Measurements from ENCODE around the gene E2F1. TPM values are rescaled to one million over a fixed set of nuclear protein-coding genes. Genes with fewer than 3 reads are reported as not detected.
A peak's percentile ranks its signal among the peaks of the same experiment; 100 is the strongest.

Gene E2F1
- total RNA-seq, 1 donor from 2014 or later: 2.4 TPM

DNA sequence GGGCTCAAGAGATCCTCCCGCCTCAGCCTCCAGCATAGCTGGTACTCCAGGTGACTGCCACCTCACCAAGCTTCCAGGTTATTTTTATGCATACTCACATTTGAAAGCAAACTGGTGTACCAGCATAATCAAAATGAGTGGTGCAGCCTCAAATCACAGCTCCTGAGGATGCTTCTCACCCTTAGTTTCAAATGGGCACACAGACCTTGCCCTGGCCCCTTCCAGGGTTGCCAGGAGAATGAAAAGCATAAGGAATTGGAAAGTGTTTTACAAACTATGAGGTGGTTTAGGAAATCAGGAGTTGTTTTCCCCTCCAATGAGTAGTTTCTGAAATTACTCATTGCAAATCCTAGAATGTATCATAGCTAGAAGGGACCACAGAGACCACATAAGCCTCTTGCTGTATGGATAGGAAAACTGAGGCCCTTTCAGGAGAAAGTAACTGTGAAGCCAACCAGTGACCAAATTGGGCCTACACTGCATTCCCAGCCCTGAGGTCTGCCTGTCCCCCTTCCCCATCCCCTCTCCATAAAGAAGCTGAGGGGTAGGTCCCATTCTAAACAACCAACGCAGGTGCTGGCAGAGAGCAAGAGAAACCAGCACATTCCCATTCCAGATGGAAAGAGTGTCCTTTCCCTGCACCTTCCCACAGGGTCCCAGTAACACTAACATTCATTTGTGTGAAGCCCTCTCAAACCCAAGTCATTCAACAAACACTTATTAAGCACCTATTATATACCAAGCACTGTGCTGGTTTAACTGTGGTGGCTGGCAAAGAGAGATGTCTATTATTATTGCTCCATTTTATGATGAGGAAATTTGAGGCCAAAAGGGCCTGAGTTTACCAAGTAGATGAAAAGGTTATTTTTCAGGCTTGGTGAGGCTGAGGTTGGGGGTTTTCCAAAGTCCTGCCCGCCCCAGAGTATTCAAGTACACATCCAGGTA, 2.1 kb upstream of the E2F1 start:
- ATAC-seq: no peak
- Histone ChIP-seq H3K4me1 (peaks cover 18% of the 10 kb centered on the region), H3K4me3 (no peak overlapping the region), H3K9me3 (no peaks in the 10 kb centered on the region), H3K27ac (no peak overlapping the region), H3K27me3 (no peaks in the 10 kb centered on the region), H3K36me3 (no peaks in the 10 kb centered on the region)
- TF ChIP-seq, protein P1, sequence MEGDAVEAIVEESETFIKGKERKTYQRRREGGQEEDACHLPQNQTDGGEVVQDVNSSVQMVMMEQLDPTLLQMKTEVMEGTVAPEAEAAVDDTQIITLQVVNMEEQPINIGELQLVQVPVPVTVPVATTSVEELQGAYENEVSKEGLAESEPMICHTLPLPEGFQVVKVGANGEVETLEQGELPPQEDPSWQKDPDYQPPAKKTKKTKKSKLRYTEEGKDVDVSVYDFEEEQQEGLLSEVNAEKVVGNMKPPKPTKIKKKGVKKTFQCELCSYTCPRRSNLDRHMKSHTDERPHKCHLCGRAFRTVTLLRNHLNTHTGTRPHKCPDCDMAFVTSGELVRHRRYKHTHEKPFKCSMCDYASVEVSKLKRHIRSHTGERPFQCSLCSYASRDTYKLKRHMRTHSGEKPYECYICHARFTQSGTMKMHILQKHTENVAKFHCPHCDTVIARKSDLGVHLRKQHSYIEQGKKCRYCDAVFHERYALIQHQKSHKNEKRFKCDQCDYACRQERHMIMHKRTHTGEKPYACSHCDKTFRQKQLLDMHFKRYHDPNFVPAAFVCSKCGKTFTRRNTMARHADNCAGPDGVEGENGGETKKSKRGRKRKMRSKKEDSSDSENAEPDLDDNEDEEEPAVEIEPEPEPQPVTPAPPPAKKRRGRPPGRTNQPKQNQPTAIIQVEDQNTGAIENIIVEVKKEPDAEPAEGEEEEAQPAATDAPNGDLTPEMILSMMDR (IDR thresholded peaks at IDR 0.05): no peak
- intact Hi-C loops (cut with DNase I): no loop called here
- no peak for DNase-seq

DNA sequence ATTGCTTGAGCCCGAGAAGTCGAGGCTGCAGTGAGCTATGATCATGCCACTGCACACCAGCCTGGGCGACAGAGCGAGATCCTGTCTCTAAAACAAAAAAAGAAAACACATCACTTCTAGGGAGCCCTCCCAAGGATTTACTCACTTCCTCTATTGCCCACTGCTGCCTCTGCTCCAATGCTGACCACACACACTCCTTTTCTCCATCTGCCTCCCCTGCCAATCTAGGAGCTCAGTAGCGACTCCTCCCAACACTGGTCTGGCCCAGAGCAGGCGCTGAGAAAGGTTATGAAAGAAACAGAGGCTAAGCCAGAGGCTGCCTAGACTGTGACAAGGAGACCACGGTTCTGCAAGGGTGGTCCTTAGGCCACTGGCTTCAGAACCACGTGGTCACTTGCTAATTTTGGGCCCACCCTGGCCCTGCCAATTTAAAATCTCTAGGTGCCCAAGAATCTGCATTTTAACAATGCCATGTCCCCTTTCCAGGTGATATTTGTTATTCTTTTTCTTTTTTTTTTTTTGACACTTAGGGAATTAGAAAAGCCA, 1.3 kb upstream of the E2F1 start:
- H3K36me3 ChIP-seq: no peaks in the 10 kb centered on the region
- no peaks in the 10 kb centered on the region for H3K27me3 ChIP-seq
- peaks cover 18% of the 10 kb centered on the region for H3K4me1 ChIP-seq
- intact Hi-C loops (cut with DNase I): no loop called here
- no peak for DNase-seq
- no peak overlapping the region for H3K27ac ChIP-seq
- TF ChIP-seq, protein P1 (IDR thresholded peaks at IDR 0.05): no peak
- no peaks in the 10 kb centered on the region for H3K9me3 ChIP-seq
- ATAC-seq: peak; percentile 5
- H3K4me3 ChIP-seq: no peak overlapping the region

DNA sequence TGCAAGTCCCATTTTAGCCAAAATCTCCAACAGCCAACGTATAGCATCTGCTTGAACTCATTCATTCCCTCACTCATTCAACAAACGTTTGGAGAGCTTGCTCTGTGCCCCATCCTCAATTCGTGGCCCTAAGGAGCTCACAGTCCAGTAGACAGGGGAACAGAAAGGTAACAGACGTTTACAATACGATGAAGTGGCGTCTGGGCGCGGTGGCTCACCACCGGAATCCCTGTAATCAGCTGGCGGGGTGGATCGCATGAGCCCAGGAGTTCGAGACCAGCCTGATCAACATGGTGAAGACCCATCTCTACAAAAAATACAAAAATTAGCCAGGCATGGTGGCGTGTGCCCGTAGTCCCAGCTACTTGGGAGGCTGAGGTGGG, 790 bp upstream of the E2F1 start:
- Histone ChIP-seq H3K36me3 (no peaks in the 10 kb centered on the region), H3K27me3 (no peaks in the 10 kb centered on the region), H3K4me1 (peaks cover 18% of the 10 kb centered on the region), H3K9me3 (no peaks in the 10 kb centered on the region), H3K27ac (no peak overlapping the region), H3K4me3 (peak overlapping the region; percentile 34)
- TF ChIP-seq, protein P1 (IDR thresholded peaks at IDR 0.05): no peak
- DNase-seq (no peak), ATAC-seq (no peak)
- intact Hi-C loops (cut with DNase I): no loop called here

DNA sequence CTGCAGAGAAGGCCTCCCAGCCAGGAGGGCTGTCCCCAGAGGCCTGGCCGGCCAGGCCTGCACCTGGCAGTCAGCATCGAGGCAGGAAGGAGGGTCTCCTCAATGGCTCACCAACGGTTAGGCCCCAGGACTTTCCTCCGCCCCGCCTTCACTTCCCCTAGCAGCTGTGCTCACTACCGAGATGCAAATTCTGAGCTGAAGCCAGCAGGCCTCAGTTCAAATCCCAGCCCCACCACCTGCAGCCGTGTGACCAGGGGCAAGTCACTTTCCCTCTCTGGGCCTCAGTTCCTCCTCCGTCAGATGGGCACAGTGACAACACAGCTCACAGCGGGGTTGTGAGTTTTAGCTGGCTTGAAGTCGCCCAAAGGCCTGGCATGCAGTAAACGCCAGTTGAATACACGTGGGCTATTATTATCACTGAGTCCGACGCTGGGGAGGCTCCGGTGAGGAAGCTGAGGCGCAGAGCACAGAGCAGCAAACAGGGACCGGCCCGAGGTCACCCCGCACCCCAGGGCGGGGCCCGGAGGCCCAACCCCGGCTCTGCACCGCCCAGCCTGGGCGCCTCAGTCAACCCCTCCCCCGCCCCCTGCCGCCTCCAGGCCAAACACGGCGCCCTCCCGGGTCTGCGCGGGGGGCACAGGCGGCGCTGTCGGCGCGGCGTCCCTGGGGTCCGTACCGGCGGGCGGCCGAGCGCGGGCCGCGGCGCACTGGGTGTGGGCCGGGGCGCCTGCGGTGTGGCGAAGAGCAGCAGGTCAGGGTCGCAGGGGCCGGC, 671 bp downstream of the E2F1 start:
- ATAC-seq (peak; percentile 3), DNase-seq (no peak)
- H3K27ac ChIP-seq: no peak overlapping the region
- TF ChIP-seq, protein P1 (IDR thresholded peaks at IDR 0.05): no peak
- peak overlapping the region; percentile 35 for H3K4me3 ChIP-seq
- H3K4me1 ChIP-seq: peaks cover 18% of the 10 kb centered on the region
- intact Hi-C loops (cut with DNase I): no loop called here
- no peaks in the 10 kb centered on the region for H3K9me3 ChIP-seq
- no peaks in the 10 kb centered on the region for H3K27me3 ChIP-seq
- no peaks in the 10 kb centered on the region for H3K36me3 ChIP-seq

DNA sequence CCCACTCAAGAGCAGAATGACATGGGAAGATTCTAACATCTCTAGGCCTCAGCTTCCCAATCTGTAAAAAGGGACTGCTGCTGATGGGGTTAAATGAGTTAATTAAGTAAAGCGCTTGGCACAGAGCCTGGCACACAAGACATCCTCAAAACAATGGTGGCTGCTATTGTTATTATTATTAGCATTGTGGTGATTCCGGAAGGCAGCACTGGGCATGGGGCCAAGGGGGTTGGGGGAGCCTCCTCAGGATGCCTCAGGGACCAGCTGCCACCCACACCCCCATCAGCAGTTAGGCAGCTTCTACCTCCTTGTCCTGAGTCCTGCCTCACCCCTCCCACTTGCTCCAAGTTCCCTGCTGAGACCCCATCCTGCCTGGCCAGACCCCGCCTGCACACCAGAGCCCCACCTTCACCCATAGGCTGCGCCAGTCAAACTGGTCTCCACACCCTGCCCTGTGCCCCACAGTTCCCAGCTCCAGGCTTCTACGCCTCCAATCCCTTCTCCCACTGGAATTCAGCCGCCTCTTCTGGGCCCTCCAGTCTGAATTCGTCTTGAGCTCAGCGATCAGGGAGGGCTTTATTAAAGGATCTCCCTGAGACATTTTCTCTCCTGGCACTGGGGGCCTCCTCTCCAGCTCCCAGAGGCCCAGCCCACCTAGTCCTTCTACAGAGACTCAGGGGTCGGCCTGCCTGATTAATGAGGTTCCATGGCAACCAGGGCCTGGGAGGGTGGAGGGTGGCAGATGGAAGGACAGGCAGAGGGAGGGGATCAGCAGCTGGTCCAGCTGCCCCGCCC, 1.5 kb downstream of the E2F1 start:
- no peak overlapping the region for H3K4me3 ChIP-seq
- TF ChIP-seq, protein P1 (IDR thresholded peaks at IDR 0.05): no peak
- no peak for DNase-seq
- intact Hi-C loops (cut with DNase I): no loop called here
- H3K36me3 ChIP-seq: no peaks in the 10 kb centered on the region
- no peaks in the 10 kb centered on the region for H3K27me3 ChIP-seq
- ATAC-seq: no peak
- no peaks in the 10 kb centered on the region for H3K9me3 ChIP-seq
- H3K4me1 ChIP-seq: peaks cover 18% of the 10 kb centered on the region
- no peak overlapping the region for H3K27ac ChIP-seq
